HepG2 (cell line): ENCODE results near the gene B4GALT5.

Source experiments
- CTCF ChIP-seq: sonication (generic); formaldehyde crosslinking; IDR thresholded peaks from 2 replicates; pipeline ENCODE4 v1.5.0; 2020; ENCODE audit warnings: mild to moderate bottlenecking, missing genetic modification reagents, moderate library complexity
- PRDM15 ChIP-seq: sonication (generic); formaldehyde crosslinking; IDR thresholded peaks from 2 replicates; pipeline ENCODE4 v1.4.0; 2020; ENCODE audit warnings: missing genetic modification reagents
- PRDM4 ChIP-seq: sonication (generic); formaldehyde crosslinking; IDR thresholded peaks from 2 replicates; pipeline ENCODE4 v1.9.0; 2021; ENCODE audit warnings: missing genetic modification reagents, borderline replicate concordance
- REPIN1 ChIP-seq: sonication (generic); formaldehyde crosslinking; IDR thresholded peaks from 2 replicates; pipeline ENCODE4 v1.8.0; 2022; ENCODE audit warnings: missing genetic modification reagents, low read depth, mild to moderate bottlenecking, borderline replicate concordance
- TAF1 ChIP-seq: sonication (generic); formaldehyde crosslinking; IDR thresholded peaks from 2 replicates; pipeline ENCODE4 v1.4.0; 2020; ENCODE audit warnings: missing genetic modification reagents
- ZNF136 ChIP-seq: sonication (generic); formaldehyde crosslinking; IDR thresholded peaks from 2 replicates; pipeline ENCODE4 v1.8.1; 2022; ENCODE audit warnings: low read depth, mild to moderate bottlenecking, moderate library complexity, missing genetic modification reagents
- TF ChIP-seq, protein P1 (sequence below): sonication (generic); formaldehyde crosslinking; conservative IDR thresholded peaks from 2 replicates; pipeline ENCODE4 v1.5.0; 2020; ENCODE audit warnings: missing genetic modification reagents
- TF ChIP-seq, protein P2 (sequence below): sonication (generic); formaldehyde crosslinking; IDR thresholded peaks from 2 replicates; pipeline ENCODE4 v1.8.0; 2022; ENCODE audit warnings: mild to moderate bottlenecking, missing genetic modification reagents, borderline replicate concordance

DNA sequence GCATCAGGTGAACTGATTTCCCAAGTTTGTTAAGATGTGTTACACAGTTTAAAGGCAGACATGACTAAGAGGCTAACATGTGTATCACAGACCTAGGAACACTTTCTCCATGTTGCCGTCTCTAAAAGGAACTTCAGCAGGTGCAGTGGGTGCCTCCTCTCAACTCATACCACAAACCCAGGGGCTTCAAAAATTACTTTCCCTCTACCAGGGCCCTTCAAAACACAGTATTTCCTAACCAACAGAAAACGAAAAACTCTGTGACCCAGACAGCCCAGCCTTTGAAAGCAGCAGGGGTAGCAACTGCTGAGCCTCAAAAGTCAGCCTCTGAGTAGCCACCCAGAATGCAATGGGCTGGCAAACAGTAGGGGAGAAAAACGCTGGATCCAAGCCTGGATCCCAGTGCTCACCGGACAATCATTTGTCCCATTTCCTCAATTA, 28.5 kb downstream of the B4GALT5 start:
- TF ChIP-seq, protein P1, sequence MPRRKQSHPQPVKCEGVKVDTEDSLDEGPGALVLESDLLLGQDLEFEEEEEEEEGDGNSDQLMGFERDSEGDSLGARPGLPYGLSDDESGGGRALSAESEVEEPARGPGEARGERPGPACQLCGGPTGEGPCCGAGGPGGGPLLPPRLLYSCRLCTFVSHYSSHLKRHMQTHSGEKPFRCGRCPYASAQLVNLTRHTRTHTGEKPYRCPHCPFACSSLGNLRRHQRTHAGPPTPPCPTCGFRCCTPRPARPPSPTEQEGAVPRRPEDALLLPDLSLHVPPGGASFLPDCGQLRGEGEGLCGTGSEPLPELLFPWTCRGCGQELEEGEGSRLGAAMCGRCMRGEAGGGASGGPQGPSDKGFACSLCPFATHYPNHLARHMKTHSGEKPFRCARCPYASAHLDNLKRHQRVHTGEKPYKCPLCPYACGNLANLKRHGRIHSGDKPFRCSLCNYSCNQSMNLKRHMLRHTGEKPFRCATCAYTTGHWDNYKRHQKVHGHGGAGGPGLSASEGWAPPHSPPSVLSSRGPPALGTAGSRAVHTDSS (CRISPR knock-in tag) = no peak
- no peak for TF ChIP-seq PRDM4
- no peak for TF ChIP-seq CTCF (CRISPR knock-in tag)
- TF ChIP-seq, protein P2, sequence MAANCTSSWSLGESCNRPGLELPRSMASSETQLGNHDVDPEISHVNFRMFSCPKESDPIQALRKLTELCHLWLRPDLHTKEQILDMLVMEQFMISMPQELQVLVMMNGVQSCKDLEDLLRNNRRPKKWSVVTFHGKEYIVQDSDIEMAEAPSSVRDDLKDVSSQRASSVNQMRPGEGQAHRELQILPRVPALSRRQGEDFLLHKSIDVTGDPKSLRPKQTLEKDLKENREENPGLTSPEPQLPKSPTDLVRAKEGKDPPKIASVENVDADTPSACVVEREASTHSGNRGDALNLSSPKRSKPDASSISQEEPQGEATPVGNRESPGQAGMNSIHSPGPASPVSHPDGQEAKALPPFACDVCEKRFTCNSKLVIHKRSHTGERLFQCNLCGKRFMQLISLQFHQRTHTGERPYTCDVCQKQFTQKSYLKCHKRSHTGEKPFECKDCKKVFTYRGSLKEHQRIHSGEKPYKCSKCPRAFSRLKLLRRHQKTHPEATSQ (CRISPR knock-in tag) = no peak
- TF ChIP-seq TAF1 (CRISPR knock-in tag) = no peak
- TF ChIP-seq PRDM15 (CRISPR knock-in tag) = no peak
- TF ChIP-seq REPIN1 (CRISPR knock-in tag) = no peak
- TF ChIP-seq ZNF136 = no peak
